MCF 10A (cell line): ENCODE results near the gene GALNT12. TPM values are rescaled to one million over a fixed set of nuclear protein-coding genes. Genes with fewer than 3 reads are reported as not detected.

Experiments
- BruUV-seq: library from RNA; stranded (reverse); fragments of 400-500 nt; replicated peaks from 2 replicates; lab custom pipeline; 2021; lab: Mats Ljungman, UMichigan
- CTCF ChIA-PET: fragments of 300-600 bp; sonication (Branson Sonifier 250); formaldehyde crosslinking; extraction: SDS; loops from one replicate; lab custom pipeline; 2021; ENCODE audit warnings: antibody characterized with exemption, inconsistent platforms; lab: Yijun Ruan, JAX
- POLR2A ChIA-PET: fragments of 300-600, 350-650 bp; sonication (Branson Sonifier 250); formaldehyde crosslinking; extraction: SDS; loops from one replicate; lab custom pipeline; 2020; ENCODE audit warnings: antibody characterized with exemption, inconsistent platforms; lab: Yijun Ruan, JAX
- DNase-seq: peaks from one replicate; pipeline ENCODE4 v3.0.0-alpha.2; 2018; ENCODE audit not compliant: unreplicated experiment
- H3K27ac Mint-ChIP-seq: one replicate; pipeline ENCODE4 v1.8.0; 2022; ENCODE audit warnings: mild to moderate bottlenecking, low read depth, mixed read lengths; ENCODE audit not compliant: unreplicated experiment
- H3K27me3 Mint-ChIP-seq: one replicate; pipeline ENCODE4 v1.8.0; 2022; ENCODE audit warnings: mixed read lengths; ENCODE audit not compliant: insufficient read depth, unreplicated experiment
- H3K36me3 Mint-ChIP-seq: one replicate; pipeline ENCODE4 v1.8.0; 2022; ENCODE audit warnings: mild to moderate bottlenecking, moderate library complexity, mixed read lengths; ENCODE audit not compliant: insufficient read depth, unreplicated experiment
- H3K4me1 Mint-ChIP-seq: one replicate; pipeline ENCODE4 v1.8.0; 2022; ENCODE audit warnings: mixed read lengths; ENCODE audit not compliant: insufficient read depth, unreplicated experiment
- H3K4me3 Mint-ChIP-seq: one replicate; pipeline ENCODE4 v1.8.0; 2022; ENCODE audit warnings: mild to moderate bottlenecking, moderate library complexity, mixed read lengths; ENCODE audit not compliant: unreplicated experiment
- H3K9me3 Mint-ChIP-seq: one replicate; pipeline ENCODE4 v1.8.0; 2022; ENCODE audit warnings: mixed read lengths; ENCODE audit not compliant: unreplicated experiment
- CTCF ChIP-seq: fragments of 200-600 bp; IDR thresholded peaks from one replicate; pipeline ENCODE4 v1.8.0; 2022; ENCODE audit warnings: antibody characterized with exemption, mild to moderate bottlenecking; ENCODE audit not compliant: unreplicated experiment
- intact Hi-C: fragments of 100-400 bp; cut with micrococcal nuclease; formaldehyde crosslinking; loops from 2 replicates; pipeline ENCODE4 v1.14.1; 2022
- total RNA-seq: library from RNA; stranded (reverse); gene quantifications from 2 replicates; pipeline ENCODE4 v1.2.3, GENCODE V29; 2022

The GALNT12 gene
- total RNA-seq, 1 experiment from 2014 or later: not detected

GRCh38 chr9:98834386-98834785 lies 26.9 kb downstream of the GALNT12 start:
- TF ChIP-seq CTCF: no peak
- no peak for DNase-seq
- Mint-ChIP-seq H3K36me3 (no peaks in the 10 kb centered on the region), H3K4me1 (no peaks in the 10 kb centered on the region), H3K27me3 (peaks cover 59% of the 10 kb centered on the region), H3K27ac (no peak overlapping the region), H3K4me3 (no peak overlapping the region), H3K9me3 (no peaks in the 10 kb centered on the region)
- ChIA-PET CTCF (interaction anchor here (1.0 kb wide), 1 partner anchor 164 kb away, joined by 3 read pairs; no protein-coding TSS in a partner anchor), POLR2A (no interaction called here)
- intact Hi-C loops: no loop called here
- no TSS peak for BruUV-seq

GRCh38 chr9:98836206-98836605 lies 28.7 kb downstream of the GALNT12 start:
- Mint-ChIP-seq H3K27ac (no peak overlapping the region), H3K36me3 (no peaks in the 10 kb centered on the region), H3K4me1 (no peaks in the 10 kb centered on the region), H3K9me3 (no peaks in the 10 kb centered on the region), H3K4me3 (no peak overlapping the region), H3K27me3 (peaks cover 59% of the 10 kb centered on the region)
- ChIA-PET POLR2A (interaction anchor here (0.8 kb wide), 1 partner anchor 18 kb away, joined by 3 read pairs; no protein-coding TSS in a partner anchor), CTCF (interaction anchor here (0.6 to 5.8 kb wide), 5 partner anchors 13 to 509 kb away, joined by 3 to 55 read pairs (median 3); no protein-coding TSS in a partner anchor)
- no peak for TF ChIP-seq CTCF
- intact Hi-C loops: no loop called here
- BruUV-seq: no TSS peak
- DNase-seq: no peak

GRCh38 chr9:98837516-98837915 lies 30.0 kb downstream of the GALNT12 start:
- CTCF ChIA-PET: interaction anchor here (0.7 to 5.8 kb wide), 6 partner anchors 12 to 161 kb away, joined by 3 to 55 read pairs (median 4); no protein-coding TSS in a partner anchor
- Mint-ChIP-seq H3K4me1 (no peaks in the 10 kb centered on the region), H3K4me3 (no peak overlapping the region), H3K27ac (no peak overlapping the region), H3K36me3 (no peaks in the 10 kb centered on the region), H3K9me3 (no peaks in the 10 kb centered on the region), H3K27me3 (peaks cover 59% of the 10 kb centered on the region)
- no peak for DNase-seq
- intact Hi-C loops: no loop called here
- no TSS peak for BruUV-seq
- TF ChIP-seq CTCF: no peak
- POLR2A ChIA-PET: no interaction called here

GRCh38 chr9:98838155-98838867 lies 30.8 kb downstream of the GALNT12 start:
- DNase-seq: no peak
- no peaks in the 10 kb centered on the region for H3K4me1 Mint-ChIP-seq
- no peaks in the 10 kb centered on the region for H3K9me3 Mint-ChIP-seq
- BruUV-seq: no TSS peak
- intact Hi-C loops: no loop called here
- POLR2A ChIA-PET: interaction anchor here (0.6 kb wide), 1 partner anchor 18 kb away, joined by 3 read pairs; no protein-coding TSS in a partner anchor
- no peak for TF ChIP-seq CTCF
- CTCF ChIA-PET: interaction anchor here (0.7 to 5.8 kb wide), 5 partner anchors 11 to 303 kb away, joined by 3 to 55 read pairs (median 4); no protein-coding TSS in a partner anchor
- H3K4me3 Mint-ChIP-seq: no peak overlapping the region
- no peak overlapping the region for H3K27ac Mint-ChIP-seq
- peaks cover 62% of the 10 kb centered on the region for H3K27me3 Mint-ChIP-seq
- H3K36me3 Mint-ChIP-seq: no peaks in the 10 kb centered on the region
